GM23248 (cell line): ENCODE results near the gene SLC25A10. TPM values are rescaled to one million over a fixed set of nuclear protein-coding genes. Genes with fewer than 3 reads are reported as not detected.

Experiments used
- DNase-seq: peaks from one replicate; pipeline ENCODE4 v3.0.0-alpha.2; 2015
- H2AFZ ChIP-seq: fragments of 200-600 bp; sonication (generic); 2 replicates; pipeline ENCODE4 v1.6.1; 2016; ENCODE audit warnings: antibody characterized with exemption
- H3F3A ChIP-seq: fragments of 200-600 bp; sonication (generic); 2 replicates; pipeline ENCODE4 v1.6.1; 2016; ENCODE audit warnings: mild to moderate bottlenecking, antibody characterized with exemption, mixed run types; ENCODE audit not compliant: insufficient read depth
- H3K27ac ChIP-seq: fragments of 200-600 bp; sonication (generic); 2 replicates; pipeline ENCODE4 v1.5.1; 2016; ENCODE audit warnings: mild to moderate bottlenecking
- H3K27me3 ChIP-seq: fragments of 200-600 bp; sonication (generic); replicated peaks from 2 replicates; pipeline ENCODE4 v1.6.1; 2016; ENCODE audit warnings: mild to moderate bottlenecking; ENCODE audit not compliant: insufficient read depth
- H3K36me3 ChIP-seq: fragments of 200-600 bp; sonication (generic); 2 replicates; pipeline ENCODE4 v1.6.1; 2016; ENCODE audit warnings: low read depth, mild to moderate bottlenecking
- H3K4me1 ChIP-seq: fragments of 200-600 bp; sonication (generic); 2 replicates; pipeline ENCODE4 v1.6.1; 2016; ENCODE audit warnings: mild to moderate bottlenecking; ENCODE audit not compliant: insufficient read depth
- H3K4me2 ChIP-seq: fragments of 200-600 bp; sonication (generic); one replicate; pipeline ENCODE4 v1.6.1; 2016; ENCODE audit warnings: mild to moderate bottlenecking; ENCODE audit not compliant: unreplicated experiment
- H3K4me3 ChIP-seq: fragments of 200-600 bp; sonication (generic); 2 replicates; pipeline ENCODE4 v1.5.1; 2016; ENCODE audit warnings: mild to moderate bottlenecking
- H3K79me2 ChIP-seq: fragments of 200-600 bp; sonication (generic); 2 replicates; pipeline ENCODE4 v1.6.1; 2016; ENCODE audit warnings: mild to moderate bottlenecking; ENCODE audit not compliant: insufficient read depth
- H3K9ac ChIP-seq: fragments of 200-600 bp; sonication (generic); 2 replicates; pipeline ENCODE4 v1.6.1; 2016; ENCODE audit warnings: mild to moderate bottlenecking
- H3K9me2 ChIP-seq: fragments of 200-600 bp; sonication (generic); 2 replicates; pipeline ENCODE4 v1.6.1; 2016; ENCODE audit warnings: mixed run types, mild to moderate bottlenecking, moderate library complexity; ENCODE audit not compliant: insufficient read depth
- H3K9me3 ChIP-seq: fragments of 200-600 bp; sonication (generic); one replicate; pipeline ENCODE4 v1.6.1; 2017; ENCODE audit warnings: low read depth
- H4K20me1 ChIP-seq: fragments of 200-600 bp; sonication (generic); 2 replicates; pipeline ENCODE4 v1.6.0; 2016; ENCODE audit not compliant: insufficient read depth
- EZH2 ChIP-seq: fragments of 200-600 bp; sonication (generic); IDR thresholded peaks from 2 replicates; pipeline ENCODE4 v1.6.1; 2018; ENCODE audit warnings: antibody characterized with exemption, mild to moderate bottlenecking; ENCODE audit not compliant: insufficient read depth, poor library complexity, severe bottlenecking
- EZH2phosphoT487 ChIP-seq: fragments of 200-600 bp; sonication (generic); IDR thresholded peaks from 2 replicates; pipeline ENCODE4 v1.6.1; 2018; ENCODE audit warnings: antibody characterized with exemption, moderate library complexity, mild to moderate bottlenecking, low read depth; ENCODE audit not compliant: insufficient read depth
- WGBS, 2 experiments: methylation state at CpG; one replicate each; pipeline ENCODE4 v1.1.6; 2015 to 2017; ENCODE audit warnings: low lambda C conversion rate in 2 of 2, low coverage in 1 of 2; ENCODE audit errors: missing lambda C conversion rate in 2 of 2; 5-methylcytosine and 5-hydroxymethylcytosine counted together
- in situ Hi-C: fragments of 300-500 bp; cut with MboI; formaldehyde crosslinking; loops from 2 replicates; pipeline ENCODE4 v1.15.0; 2020
- polyA plus RNA-seq: library from polyadenylated mRNA; unstranded; fragments of >200 nt; fragmentation: Nextera tagmentation; extraction: Ambion mirVana; gene quantifications from 2 replicates; pipeline ENCODE4 v1.2.1, GENCODE V29; 2016
- total RNA-seq: library from RNA; depleted of rRNA; stranded (reverse); fragments of >200 nt; shearing (Covaris generic); gene quantifications from 2 replicates; pipeline ENCODE4 v1.2.3, GENCODE V29; 2014; rRNA removed

The SLC25A10 gene, protein sequence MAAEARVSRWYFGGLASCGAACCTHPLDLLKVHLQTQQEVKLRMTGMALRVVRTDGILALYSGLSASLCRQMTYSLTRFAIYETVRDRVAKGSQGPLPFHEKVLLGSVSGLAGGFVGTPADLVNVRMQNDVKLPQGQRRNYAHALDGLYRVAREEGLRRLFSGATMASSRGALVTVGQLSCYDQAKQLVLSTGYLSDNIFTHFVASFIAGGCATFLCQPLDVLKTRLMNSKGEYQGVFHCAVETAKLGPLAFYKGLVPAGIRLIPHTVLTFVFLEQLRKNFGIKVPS
- total RNA-seq = 10.9 and 16.9 TPM in 2 replicates
- 11.0 and 12.5 TPM in 2 replicates for polyA plus RNA-seq

DNA sequence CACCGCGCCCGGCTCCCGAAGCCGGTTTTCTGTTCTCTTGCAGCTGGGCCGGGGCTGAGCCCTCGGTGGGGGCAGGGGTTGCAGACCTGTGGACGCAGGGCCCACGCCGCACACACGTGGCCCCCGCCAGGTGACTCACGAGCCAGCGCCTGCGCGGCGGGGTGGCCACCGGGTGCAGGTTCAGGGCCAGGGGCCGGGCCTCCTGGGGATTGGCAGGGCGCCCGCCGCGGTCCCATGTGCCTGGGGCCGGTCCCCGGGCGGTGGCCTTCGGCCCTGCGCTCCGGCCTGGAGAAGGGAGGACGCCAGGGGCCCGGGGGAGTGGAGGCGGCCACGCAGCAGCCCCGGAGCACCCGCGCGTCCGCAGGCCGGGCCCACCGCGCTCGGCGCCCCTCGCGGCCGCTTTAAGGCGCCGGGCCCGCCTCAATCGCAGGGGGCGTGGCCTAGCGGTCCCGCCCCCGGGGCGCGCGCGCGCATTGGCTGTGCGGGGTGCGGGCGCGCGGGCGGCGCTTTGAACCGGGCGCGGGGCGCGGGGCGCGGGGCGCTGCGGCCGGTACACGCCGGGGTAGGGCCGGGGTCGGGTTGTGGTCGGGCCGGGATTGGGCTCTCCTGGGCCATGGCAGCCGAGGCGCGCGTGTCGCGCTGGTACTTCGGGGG, at the start of gene SLC25A10:
Gene SLC25A10, plus strand, starts transcription at position 471 of the 654 bp plus-strand sequence. Its CDS starts 143 bp downstream, at position 614.
- WGBS, 2 experiments = 2 to 6% methylated on average over 20 to 50 of the region's 89 CpGs
- Histone ChIP-seq H3K9ac (peak within 1 kb of the TSS; percentile 63), H3F3A (no peaks in the 10 kb centered on the region), H3K4me2 (peak within 1 kb of the TSS; percentile 82), H3K9me3 (no peaks in the 10 kb centered on the region), H3K4me1 (peaks cover 16% of the 10 kb centered on the region), H3K4me3 (peak within 1 kb of the TSS; percentile 76), H3K9me2 (no peaks in the 10 kb centered on the region), H3K27ac (peak within 1 kb of the TSS; percentile 45), H3K79me2 (no peaks in the 10 kb centered on the region), H4K20me1 (no peaks in the 10 kb centered on the region), H3K27me3 (no peaks in the 10 kb centered on the region), H2AFZ (peak within 1 kb of the TSS; percentile 76), H3K36me3 (no peaks in the 10 kb centered on the region)
- DNase-seq = peak; percentile 90
- no peak for TF ChIP-seq EZH2
- in situ Hi-C loops = no loop called here

DNA sequence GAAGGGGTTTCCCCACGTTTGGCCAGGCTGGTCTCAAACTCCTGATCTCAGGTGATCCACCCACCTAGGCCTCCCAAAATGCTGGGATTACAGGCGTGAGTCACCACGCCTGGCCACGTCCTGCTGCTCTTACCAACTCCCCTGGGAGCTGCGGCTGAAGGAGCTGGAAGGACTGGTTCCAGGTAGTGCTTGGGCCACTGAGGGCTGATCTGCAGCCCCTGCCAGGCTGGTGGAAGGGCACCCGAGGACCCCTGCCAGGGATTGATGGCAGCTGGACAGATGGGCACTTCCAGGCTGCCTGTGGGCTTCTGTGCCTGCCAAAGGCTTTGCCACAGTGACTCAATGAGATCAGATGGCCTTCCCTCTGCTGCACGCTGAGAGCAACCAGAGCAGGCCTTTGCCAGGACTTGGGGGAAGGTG, 48.0 kb upstream of the SLC25A10 start:
- in situ Hi-C loops = no loop called here

DNA sequence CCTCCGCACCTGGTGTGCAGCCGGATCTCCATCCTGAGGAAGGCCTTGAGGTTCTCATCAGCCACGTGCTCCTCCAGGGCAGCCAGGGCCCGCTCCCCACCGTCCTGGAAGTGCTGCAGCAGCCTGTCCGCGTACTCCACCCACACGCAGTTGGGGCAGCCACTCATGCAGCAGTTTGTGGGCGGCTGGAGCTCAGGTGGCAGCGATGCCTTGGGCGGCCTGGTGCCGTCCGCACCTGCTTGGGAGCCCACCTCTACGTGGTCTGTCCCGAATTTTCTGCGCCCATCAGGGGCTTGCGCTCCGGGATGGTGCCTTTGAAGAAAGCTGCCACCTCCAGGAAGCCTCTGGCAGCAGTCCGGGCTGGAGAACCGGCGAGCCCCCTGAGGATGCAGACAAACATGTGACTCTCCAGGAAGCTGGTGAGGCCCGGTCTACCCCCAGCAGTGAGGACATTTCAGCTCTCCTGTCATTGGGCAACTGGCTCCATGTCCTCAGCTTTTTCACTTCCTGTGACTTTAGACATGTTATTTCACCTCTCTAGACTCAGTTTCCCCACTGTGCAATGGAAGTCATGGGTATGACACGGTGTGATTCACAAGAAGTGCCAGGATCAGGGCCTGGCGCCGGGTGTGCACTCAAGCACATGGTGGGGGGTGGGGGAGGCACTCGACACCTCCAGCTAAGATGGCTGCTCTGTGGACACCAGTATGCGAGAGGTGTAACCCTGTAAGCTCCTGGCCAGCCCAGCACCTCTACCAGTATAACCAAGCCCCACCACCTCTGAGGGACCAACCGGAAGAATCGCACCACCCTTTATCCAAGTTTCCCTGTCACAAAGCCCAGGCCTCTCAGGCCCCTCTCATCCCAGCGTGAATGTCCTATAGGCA, 46.6 kb upstream of the SLC25A10 start:
- 56 to 59% methylated on average over 30 of the region's 30 CpGs for WGBS, 2 experiments
- TF ChIP-seq EZH2phosphoT487 (no peak), EZH2 (no peak)
- DNase-seq = peak; percentile 63
- in situ Hi-C loops = no loop called here
- no peaks in the 10 kb centered on the region; the same call in 1 of the 2 replicates for H3K36me3 ChIP-seq
- H3K4me3 ChIP-seq = peak overlapping the region; percentile 88
- H4K20me1 ChIP-seq = no peaks in the 10 kb centered on the region
- H3K9me3 ChIP-seq = no peaks in the 10 kb centered on the region
- H3K9me2 ChIP-seq = no peaks in the 10 kb centered on the region
- peak overlapping the region; percentile 84 for H3K4me2 ChIP-seq
- peak overlapping the region; percentile 45 for H3K27ac ChIP-seq
- H3K9ac ChIP-seq = peak overlapping the region; percentile 86
- peaks cover 48% of the 10 kb centered on the region for H3K79me2 ChIP-seq
- H3F3A ChIP-seq = no peaks in the 10 kb centered on the region
- H3K4me1 ChIP-seq = peaks cover 14% of the 10 kb centered on the region
- no peaks in the 10 kb centered on the region for H3K27me3 ChIP-seq
- peak overlapping the region; percentile 76 for H2AFZ ChIP-seq

More for the DNA sequence above, 48.0 kb upstream of the SLC25A10 start:
- H2AFZ ChIP-seq = no peak overlapping the region
- WGBS, 2 experiments = 83 to 85% methylated on average over 7 of the region's 7 CpGs
- H3K9me2 ChIP-seq = no peaks in the 10 kb centered on the region
- H3K9me3 ChIP-seq = no peaks in the 10 kb centered on the region
- no peaks in the 10 kb centered on the region for H3K36me3 ChIP-seq
- no peak for DNase-seq
- H3K4me2 ChIP-seq = no peak overlapping the region
- no peak overlapping the region for H3K27ac ChIP-seq
- peaks cover 37% of the 10 kb centered on the region for H3K79me2 ChIP-seq
- H4K20me1 ChIP-seq = no peaks in the 10 kb centered on the region
- no peak overlapping the region for H3K9ac ChIP-seq
- TF ChIP-seq EZH2phosphoT487 (no peak), EZH2 (no peak)
- no peaks in the 10 kb centered on the region for H3F3A ChIP-seq
- H3K4me1 ChIP-seq = peaks cover 14% of the 10 kb centered on the region
- no peaks in the 10 kb centered on the region for H3K27me3 ChIP-seq
- H3K4me3 ChIP-seq = no peak overlapping the region

DNA sequence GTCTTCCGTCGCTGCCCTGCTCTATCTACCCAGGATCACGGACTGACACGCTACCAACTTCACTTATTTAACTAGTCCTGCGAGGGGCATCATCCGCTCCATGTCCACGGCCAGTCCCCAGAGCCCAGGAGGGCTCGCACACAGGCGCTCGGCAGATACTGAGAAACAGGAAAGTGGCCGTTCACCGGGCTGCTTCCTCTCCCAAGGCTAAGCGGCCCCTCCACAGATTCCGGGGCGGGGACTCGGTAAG, 46.1 kb upstream of the SLC25A10 start:
- Histone ChIP-seq H3K27ac (peak overlapping the region; percentile 45), H2AFZ (peak overlapping the region; percentile 76), H4K20me1 (no peaks in the 10 kb centered on the region), H3F3A (no peaks in the 10 kb centered on the region), H3K4me3 (peak overlapping the region; percentile 88), H3K9me3 (no peaks in the 10 kb centered on the region), H3K9me2 (no peaks in the 10 kb centered on the region), H3K79me2 (peaks cover 53% of the 10 kb centered on the region), H3K4me2 (peak overlapping the region; percentile 84), H3K9ac (peak overlapping the region; percentile 86), H3K27me3 (no peaks in the 10 kb centered on the region), H3K4me1 (peaks cover 14% of the 10 kb centered on the region), H3K36me3 (no peaks in the 10 kb centered on the region; the same call in 1 of the 2 replicates)
- in situ Hi-C loops = no loop called here
- TF ChIP-seq EZH2phosphoT487 (no peak), EZH2 (no peak)
- 0 to 1% methylated on average over 14 to 16 of the region's 16 CpGs for WGBS, 2 experiments
- DNase-seq = peak; percentile 53
